Measurements from ENCODE around the gene IDH3A.

The IDH3A gene

GRCh38 chr15:78146425-78147154 is 2.6 kb upstream of the IDH3A start:
- no peak for TF ChIP-seq CTCF (conservative IDR thresholded peaks at IDR 0.05)
- H3K27ac ChIP-seq, result no peak overlapping the region

- peak overlapping the region; percentile 90; the same call in 1 of the 2 replicates for H3K27ac ChIP-seq
- TF ChIP-seq CTCF (conservative IDR thresholded peaks at IDR 0.05), result no peak
Observed at GRCh38 chr15:78147566-78147965, 1.6 kb upstream of the IDH3A start.

- TF ChIP-seq CTCF (conservative IDR thresholded peaks at IDR 0.05), result no peak
- peak overlapping the region; percentile 90 for H3K27ac ChIP-seq
Observed at GRCh38 chr15:78148392-78149067, 632 bp upstream of the IDH3A start.

- H3K27ac ChIP-seq, result peak overlapping the region; percentile 90
- no peak for TF ChIP-seq CTCF (conservative IDR thresholded peaks at IDR 0.05)
Observed at GRCh38 chr15:78149805-78150751, 916 bp downstream of the IDH3A start.

GRCh38 chr15:78151075-78151474 is 1.9 kb downstream of the IDH3A start:
- H3K27ac ChIP-seq, result peak overlapping the region; percentile 90

GRCh38 chr15:78154955-78155354 is 5.8 kb downstream of the IDH3A start:
- no peak for TF ChIP-seq CTCF (conservative IDR thresholded peaks at IDR 0.05)
- H3K27ac ChIP-seq, result no peak overlapping the region

GRCh38 chr15:78155355-78155939 is 6.3 kb downstream of the IDH3A start:
- no peak for TF ChIP-seq CTCF (conservative IDR thresholded peaks at IDR 0.05)
- no peak overlapping the region for H3K27ac ChIP-seq
